Globus pallidus (tissue), 1 donor: ENCODE results near the gene STT3B.

Experiments
- DNase-seq: peaks from one replicate; pipeline ENCODE4 v3.0.0-alpha.2; 2015; ENCODE audit warnings: low spot score

STT3B gene

DNA sequence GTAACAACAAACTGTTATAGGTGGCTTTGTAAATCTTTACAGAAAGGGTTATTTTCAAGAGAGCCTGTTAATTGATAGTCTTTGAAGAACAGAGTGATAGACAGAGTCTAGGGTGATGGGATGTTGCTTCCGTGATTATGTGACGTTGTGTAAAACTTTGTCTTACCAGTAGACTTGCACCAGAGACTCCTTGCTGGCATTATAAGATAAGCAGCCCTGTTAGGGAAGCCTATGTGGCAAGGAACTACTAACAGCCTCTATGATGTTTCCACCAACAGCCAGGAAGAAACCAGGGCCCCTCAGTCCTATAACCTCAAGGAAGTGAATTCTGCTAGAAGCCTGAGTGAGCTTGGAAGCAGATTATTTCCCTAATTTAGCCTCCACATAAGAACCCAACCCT, 18.9 kb downstream of the STT3B start:
- DNase-seq = no peak

DNA sequence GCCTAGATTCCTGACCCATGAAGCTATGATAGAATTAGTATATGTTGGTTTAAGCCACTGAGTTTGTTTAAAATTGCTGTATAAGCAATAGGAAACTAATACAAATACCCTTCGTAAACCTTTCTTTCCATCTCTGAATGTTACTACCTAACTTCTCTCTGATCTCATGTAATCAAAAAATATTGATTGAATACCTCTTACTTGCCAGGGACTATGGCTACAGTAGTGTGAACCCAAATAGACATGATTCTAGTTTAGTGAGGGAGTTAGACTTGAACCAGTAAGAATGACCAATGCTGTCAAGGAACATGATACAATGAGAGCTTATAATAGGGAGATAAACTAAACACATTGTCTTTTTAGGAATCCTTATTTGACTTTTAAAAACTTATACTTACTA, 19.4 kb downstream of the STT3B start:
- DNase-seq = no peak

DNA sequence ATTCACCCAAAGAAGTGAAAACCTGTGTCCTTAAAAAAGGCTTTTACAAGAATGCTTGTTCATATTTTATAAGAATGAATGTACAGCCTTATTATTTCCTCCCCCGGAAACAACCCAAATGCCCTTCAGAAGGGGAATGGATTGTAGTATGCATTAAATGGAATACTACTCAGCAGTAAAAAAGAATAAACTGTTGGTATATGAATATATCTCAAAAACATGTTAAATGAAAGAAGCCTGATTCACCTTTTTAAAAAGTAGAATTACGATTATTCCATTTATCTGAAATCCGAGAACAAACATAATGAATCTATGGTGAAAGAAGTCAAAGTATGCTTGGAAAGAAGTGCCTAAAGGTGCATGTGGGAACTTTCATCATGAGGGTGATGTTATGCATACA, 20.5 kb downstream of the STT3B start:
- DNase-seq = no peak

DNA sequence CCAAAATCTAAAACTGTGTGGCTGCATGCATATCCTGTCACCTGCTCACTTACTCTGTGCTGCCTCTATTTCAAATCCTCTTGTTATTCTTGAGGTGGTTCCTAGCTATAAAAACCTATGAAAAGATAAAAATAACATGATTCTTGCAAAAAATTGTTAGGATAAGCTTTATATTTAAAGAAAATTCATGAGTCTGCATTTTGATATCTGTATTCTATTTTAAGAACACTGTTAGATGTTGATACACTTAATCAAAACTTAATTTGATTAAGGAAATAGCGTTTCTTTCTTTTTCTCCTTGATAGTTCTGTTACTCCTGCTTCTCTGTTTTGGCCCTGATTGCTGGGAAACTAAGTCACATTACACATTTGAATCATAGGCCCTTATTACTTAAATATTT, 22.5 kb downstream of the STT3B start:
- DNase-seq = no peak

DNA sequence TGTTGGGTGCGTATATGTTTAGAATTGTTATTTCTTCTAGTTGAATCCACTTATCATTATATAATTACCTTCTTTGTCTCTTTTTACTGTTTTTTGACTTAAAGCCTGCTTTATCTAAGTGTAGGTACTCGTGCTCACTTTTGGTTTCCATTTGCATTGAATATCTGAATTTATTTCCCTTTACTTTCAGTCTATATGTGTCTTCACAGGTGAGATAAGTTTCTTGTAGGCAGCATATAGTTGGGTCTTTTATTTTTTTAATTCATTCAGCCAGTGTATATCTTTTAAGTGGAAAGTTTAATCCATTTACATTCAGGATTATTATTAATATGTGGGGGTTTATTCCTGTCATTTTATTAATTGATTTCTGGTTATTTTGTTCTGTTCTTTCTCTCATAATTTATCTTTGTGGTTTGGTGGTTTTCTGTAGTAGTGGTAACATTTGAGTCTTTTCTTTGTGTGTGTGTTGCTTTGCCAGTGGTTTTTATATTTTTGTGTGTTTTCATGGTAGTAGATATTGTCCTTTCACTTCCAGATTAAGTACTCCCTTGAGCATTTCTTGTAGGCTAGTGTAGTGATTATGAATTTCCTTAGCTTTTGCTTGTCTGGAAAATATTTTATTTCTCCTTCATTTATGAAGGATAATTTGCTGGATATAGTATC, 27.3 kb downstream of the STT3B start:
- DNase-seq = no peak

DNA sequence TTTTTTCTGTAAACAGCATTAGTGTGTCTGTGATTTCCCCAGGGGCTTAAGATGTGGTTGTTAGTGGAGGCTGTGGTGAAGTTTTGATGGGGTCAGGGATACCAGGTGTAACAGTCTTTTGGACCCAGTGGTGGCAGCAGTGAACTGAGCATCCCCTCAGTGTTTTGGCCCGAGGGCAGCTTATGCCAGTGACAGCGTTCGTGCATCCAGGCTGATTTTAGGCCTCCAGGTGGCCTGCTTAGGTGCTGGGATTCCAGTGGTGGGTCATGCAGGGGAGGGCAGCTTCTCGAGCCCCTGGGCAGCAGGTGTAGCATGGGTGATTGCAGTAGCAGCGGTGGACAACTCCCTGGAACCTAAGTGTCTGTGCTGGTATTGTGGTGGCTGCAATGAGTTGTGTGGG, 29.2 kb downstream of the STT3B start:
- DNase-seq = no peak

DNA sequence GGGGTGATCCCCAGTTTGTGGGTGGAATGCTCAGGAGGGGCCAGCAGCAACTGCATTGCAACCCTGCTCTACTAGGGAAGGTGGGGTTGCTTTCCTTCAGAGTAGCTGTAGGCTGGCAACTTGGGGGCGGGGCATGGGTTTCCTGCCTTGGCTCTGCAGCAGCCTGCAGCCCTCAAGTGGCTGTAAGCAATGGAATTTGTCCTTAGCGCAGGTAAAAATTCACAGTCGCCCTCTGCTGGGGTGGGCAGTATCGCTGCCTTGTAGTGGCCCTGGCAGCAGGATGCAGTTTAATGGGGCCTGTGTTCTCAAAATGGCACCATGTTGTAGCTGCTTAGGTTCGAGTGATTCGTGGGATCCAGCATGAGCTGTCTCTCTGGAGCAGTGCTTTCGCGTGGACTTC, 29.8 kb downstream of the STT3B start:
- DNase-seq = no peak

DNA sequence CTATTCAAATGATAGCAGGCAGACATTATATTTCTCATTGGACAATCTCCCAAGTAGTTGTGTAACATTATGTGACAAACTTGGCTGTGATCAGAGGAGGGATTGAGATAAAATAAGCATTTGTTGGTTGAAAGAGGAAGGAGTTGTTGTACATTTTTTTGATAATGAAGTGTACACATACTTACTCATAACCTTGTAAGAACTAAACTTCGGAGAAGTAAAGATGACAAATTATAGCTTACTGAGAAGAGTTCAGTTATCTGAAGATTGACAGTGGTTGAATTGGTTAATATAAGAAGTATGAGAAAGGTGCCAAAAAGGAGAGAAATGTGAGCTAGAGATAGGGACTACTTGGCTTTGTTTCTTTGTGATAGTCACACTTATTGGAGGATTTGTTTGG, 32.6 kb downstream of the STT3B start:
- no peak for DNase-seq

DNA sequence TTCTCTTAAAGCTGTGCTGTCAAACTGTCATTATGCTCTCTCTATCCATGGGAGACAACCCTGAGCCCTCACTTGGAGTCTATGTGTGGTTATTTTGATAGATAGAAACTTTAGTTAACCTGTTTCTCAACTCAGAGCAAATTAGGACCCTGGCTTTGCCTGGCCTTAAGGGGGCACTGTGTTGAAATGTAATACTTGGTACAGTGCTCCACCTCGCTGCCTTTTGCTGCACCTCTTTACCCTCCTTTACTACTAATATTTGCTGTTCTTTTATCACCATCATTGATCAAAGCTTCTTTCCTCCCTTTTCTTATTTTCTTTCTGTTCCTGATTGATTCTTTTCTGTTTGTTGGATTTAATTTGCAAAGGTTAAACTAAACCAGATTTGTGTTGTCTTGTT, 34.3 kb downstream of the STT3B start:
- DNase-seq = no peak

DNA sequence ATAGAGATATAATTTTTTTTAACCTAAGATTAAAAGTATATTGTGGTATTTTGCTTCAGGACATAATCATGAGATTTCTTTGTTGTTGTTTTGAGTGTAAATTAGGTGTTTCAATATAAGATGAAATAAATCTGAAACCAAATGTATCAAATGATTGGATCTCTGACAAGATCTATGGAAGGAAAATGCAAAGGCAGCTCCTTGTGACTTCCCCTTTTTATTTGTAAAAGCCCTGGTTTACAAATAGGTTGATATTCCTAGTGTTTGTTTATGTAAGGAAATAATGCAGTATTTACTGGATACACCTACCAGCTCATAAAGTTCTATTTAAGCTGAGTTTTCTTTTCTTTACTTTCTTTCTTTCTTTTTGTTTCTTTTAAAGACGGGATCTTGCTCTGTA, 35.9 kb downstream of the STT3B start:
- no peak for DNase-seq

DNA sequence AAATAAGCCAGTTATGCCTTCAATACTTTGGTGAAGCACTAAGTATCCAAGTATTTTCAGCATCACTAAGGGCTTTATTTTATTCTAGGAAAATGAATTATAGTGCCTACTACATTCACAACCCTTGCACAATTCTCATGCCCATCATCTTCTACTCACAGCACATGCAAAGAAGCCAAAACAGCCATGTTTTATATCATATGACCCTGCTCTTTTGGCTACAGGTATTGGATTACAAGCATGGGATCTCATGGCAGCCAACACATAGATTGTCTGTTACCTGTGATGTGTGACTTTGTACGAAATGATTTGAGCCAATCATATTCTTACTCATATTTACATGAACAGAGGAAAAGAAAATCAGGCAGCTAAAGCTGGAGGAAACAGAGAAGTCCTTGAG, 38.6 kb downstream of the STT3B start:
- no peak for DNase-seq

DNA sequence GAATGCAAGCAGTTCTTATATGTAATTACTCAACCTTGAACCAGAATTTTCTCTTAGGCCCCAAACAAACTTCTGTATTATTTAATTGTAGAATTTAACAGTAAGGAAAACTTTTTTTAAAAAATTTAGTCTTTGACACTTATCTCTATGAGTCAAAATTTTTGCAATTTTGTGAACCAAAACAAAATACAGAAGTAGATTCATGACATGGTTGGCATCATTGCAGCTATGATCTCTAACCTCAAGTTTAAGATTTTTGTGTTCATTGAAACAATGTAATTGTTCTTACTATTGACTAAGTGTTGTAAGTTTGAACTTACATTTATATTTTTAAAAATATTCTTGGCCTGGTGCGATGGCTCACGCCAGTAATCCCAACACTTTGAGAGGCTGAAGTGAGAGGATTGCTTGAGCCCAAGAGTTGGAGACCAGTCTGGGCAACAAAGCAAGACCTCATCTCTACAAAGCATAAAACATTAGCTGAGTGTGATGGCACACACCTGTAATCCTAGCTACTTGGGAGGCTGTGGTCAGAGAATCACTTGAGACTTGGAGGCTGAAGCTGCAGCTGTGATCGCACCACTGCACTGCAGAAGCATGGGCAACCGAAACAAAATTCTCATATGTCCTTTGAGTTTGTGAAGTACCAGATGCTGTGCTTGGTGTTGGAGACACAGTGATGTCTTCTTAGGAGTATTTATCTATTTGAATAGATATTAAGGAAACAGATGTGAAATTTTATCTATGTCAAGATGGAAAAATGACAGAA, 39.7 kb downstream of the STT3B start:
- DNase-seq = no peak

DNA sequence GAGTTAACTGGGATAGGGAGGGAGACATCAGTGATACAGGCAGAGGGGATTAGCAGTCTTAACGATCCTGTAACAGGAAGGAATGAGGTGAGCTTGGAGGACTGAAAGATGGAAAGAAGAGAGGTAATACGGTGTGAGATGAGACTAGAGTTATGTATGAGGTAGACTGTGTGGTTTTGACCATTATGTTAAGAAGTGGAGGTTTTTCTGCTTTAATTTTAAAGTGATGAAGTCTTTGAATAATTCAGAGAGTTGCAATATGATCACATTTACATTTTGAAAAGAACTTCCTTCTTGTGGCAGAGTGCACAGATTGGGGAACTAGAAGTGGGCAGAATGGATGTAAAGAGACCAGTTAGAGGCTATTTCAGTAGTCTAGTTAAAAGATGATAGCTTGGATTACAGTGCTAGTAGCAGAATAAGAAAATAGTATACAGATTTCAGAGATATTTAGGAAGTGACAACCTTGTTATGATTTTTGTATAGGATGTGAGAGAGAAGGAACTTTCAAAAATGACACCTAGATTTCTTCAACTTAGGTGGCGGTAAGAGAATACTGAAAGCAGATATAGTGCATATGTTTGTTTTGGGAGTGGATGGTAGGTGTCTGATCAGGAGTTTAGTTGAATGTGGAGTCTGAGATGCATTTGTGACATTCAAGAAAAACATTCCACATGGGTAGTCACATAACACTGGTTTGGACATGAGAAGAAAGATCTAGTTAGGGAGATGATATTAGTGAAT, 40.5 kb downstream of the STT3B start:
- DNase-seq = no peak

DNA sequence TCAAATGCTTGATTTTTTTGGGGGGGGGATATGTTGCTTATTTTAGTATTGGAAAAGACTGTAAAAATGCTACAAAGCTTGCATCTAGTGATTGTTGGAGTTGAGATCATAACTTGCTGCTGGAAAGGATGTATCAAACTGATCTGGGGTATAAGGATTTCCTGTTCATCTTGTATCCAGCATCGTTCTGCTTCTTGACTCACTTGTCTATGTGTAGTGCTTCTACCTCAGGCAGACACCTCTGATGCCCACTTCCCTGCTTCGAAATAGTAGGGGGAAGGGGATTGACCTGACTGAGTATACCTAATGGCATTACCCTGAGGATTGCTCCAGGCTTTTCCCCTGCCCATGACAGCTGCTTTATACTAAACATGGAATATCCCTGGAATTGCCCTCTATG, 42.7 kb downstream of the STT3B start:
- no peak for DNase-seq

DNA sequence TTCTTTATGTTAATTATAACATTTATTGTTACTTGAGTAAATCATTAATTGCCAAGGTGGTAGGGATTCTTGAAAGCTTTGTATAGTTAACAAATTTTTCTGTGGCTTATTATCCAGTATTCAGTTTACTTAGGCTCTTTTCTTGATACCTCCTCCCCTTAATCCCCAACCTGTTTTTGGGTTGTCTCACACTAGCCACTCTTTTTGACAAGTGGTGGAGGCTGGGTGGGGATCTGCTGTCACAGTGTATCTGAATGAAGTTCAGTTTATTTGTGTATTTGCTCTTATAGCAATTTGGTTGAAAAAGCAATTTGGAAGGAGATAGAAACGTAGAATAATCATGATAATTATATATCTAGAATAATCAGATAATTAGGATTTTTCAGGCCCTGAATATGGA, 43.8 kb downstream of the STT3B start:
- DNase-seq = no peak

DNA sequence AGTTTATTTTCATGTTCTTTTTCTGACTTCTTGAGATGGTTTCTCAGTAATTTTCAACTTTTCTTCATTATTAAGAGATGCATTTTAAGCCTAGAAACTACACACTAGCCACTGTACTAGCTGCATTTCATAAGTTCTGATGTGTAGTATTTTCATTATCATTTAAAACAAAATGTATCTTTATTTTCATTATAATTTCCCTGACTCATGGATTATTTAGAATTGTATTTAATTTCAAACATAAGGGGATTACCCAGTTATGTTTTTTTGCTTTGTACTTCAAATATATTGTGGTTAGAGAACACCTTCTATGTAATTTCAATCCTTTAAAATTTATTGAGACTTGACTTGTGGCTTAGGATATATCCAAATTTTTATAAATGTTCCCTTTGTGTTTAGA, 44.5 kb downstream of the STT3B start:
- DNase-seq = no peak

DNA sequence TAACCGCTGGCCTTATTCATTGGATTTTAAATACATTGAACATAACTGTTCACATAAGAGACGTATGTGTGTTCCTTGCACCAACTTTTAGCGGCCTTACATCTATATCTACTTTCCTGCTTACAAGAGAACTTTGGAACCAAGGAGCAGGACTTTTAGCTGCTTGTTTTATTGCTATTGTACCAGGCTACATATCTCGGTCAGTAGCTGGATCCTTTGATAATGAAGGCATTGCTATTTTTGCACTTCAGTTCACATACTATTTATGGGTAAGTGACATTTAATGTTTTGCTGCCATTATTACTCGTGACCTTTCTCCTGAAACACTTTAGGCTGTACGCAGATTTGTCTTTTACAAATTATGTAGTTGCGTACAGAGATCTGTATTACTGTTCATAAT, 47.1 kb downstream of the STT3B start:
- no peak for DNase-seq

DNA sequence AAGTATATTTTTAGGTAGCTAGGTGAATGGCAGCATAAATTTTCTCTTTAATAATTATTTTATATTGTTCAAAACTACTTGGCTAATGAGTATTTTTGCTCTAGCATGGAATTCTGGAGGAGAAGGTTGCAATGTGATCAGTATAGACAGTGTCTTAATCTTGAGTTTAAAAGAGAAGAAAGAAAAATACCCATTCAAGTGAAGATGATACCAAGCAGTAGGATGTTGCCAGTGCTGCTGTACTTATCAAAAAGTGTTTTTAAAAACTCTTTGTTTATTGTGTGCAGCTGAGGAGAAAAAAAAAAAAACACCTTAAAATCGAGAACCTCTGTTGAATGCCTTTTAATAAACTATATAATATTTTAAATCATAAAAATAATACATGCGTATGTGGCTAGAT, 47.9 kb downstream of the STT3B start:
- DNase-seq = no peak

DNA sequence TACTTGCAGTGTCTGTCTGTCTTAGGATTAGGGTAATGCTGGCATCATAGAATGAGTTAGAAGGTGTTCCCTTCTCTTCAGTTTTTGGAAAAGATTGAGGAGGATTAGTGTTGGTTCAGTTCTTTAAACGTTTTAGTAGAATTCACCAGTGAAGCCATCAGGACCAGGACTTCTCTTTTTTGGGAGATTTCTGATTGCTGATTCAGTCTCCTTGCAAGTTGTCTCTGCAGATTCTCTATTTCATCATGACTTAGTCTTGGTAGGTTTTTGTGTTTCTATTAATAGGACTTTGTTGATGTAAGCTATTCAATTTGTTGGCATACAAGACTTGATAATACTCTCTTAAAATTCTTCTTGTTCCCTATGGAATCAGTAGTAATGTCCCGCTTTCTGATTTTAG, 48.9 kb downstream of the STT3B start:
- no peak for DNase-seq

DNA sequence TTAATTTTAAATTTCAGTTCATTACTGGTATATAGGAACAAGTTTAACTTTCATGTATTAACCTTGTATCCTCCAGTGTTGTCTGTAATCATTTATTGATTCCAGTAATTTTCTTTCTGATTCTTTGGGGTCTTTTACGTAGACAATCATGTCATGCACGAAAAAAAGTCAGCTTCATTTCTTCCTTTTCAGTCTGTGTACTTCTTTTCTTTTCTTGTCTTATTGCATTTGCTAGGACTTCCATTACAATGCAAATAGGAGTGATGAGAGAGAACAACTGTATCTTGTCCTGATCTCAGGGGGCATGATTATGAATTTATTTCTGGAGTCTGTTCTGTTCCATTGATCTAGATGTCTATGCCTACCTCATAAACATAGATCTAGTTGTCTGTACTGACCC, 56.5 kb downstream of the STT3B start:
- no peak for DNase-seq

DNA sequence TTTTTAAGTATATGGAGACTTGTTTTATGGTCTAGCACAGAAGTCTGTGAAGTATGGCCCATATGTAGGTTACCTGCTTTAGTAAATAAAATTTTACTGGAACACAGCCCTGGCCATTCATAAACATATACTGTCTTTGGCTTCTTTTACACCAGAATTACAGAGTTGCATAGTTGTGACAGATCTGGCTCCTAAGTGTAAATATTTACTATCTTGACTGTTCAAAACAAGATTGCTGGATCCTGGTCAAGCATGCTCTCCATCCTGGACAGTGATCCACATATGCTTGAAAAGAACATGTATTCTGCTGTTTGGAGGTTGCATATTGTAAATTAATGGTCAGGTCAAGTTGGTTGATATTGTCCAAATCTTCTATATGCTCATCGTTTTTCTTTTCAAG, 57.9 kb downstream of the STT3B start:
- no peak for DNase-seq

DNA sequence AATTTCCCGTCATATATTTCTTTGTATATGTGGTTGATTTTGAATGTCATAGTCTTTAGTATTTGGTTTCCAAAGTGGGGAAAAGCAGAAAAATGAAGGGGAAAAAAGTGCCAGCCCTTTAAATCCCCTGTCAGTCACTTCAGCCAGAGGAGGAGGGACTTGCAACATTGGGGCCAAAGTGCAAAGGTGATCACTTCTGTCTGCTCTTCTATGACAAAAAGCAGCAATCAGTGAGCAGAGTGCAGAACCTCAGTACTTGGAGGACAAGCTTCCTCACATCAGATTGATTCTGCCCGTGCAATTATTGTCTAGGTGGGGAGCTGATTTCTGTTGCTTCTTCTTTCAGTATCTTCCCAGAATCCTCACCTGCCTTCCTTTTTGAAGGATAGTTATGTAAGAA, 60.0 kb downstream of the STT3B start:
- no peak for DNase-seq

DNA sequence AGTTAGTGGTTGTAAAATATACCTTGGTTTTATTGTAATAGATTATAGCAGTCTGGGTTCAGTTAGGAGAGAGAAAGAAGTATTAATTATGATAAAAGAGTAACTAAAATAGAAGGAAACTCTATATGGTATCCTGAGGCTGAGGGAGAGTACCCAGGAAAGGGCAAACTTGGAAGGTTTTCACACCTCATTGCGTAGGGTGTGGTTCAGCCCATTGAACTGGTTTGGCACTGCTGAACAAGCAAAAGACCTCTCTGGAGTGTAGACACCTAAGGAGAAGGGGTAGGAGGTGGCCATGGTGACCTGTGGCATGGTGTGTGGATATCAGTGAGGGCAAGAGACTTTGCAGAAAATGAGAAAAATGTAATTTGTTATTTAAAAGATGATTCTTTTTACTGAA, 63.5 kb downstream of the STT3B start:
- DNase-seq = no peak
